Measurements from ENCODE around the gene NRXN3.

- TF ChIP-seq ZNF561 (tag by site-specific recombination; IDR thresholded peaks at IDR 0.05; ENCODE audit: borderline replicate concordance): no peak
- TF ChIP-seq ZNF48 (tag by site-specific recombination; IDR thresholded peaks at IDR 0.05): no peak
- TF ChIP-seq ZNF394 (tag by site-specific recombination; IDR thresholded peaks at IDR 0.05; ENCODE audit: borderline replicate concordance): no peak
These were observed 463.6 kb downstream of the NRXN3 start for GRCh38 chr14:78633752-78634151.
